Fibroblast of pulmonary artery (primary cell): Measurements from ENCODE around the gene RSPO3.

ENCODE experiments used
- DNase-seq: peaks from one replicate; pipeline ENCODE4 v3.0.0-alpha.2; 2010; ENCODE audit warnings: low read depth
- H3K4me3 ChIP-seq: replicated peaks from 2 replicates; pipeline ENCODE4 v1.5.1; 2011; ENCODE audit warnings: low read depth, mild to moderate bottlenecking, control low read depth, low read length, moderate library complexity
- CTCF ChIP-seq: IDR thresholded peaks from 2 replicates; pipeline ENCODE4 v1.5.1; 2011; ENCODE audit warnings: mild to moderate bottlenecking, control low read depth, low read length, inconsistent platforms; ENCODE audit errors: missing control alignments

Gene RSPO3

DNA sequence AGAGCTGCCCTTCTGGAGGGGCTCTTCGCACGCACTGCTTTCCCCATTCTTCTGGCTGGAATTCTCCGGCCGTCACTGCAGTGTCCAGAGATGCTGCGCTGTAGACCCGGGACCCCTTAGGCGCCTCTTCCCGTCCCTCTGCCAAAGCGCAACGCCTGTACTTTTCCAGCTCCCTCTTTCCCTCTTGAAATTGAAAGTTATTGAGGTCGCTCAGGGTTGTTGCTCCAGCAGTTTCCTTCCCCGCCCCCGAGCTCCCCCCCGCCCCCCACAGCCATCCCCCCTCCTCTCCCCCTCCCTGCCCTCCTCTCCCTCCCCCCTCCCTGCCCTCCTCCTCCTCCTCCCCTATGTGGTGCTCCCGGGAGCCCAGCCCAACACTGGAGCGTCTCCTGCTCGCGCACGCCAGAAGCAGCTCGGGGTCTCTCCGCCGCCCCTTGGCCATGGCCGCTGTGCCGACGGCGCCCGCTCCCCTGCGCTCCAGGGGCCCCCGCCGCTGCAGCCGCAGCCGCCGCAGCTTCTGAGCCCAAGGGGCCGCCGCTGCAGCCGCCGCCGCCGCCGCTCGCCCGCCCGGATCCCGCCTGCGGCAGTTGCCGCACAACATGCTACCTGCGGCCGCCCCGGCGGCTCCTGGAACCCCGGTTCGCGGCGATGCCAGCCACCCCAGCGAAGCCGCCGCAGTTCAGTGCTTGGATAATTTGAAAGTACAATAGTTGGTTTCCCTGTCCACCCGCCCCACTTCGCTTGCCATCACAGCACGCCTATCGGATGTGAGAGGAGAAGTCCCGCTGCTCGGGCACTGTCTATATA lies at the start of gene RSPO3:
RSPO3 (plus strand) TSS at position 374 of the 804 bp plus-strand sequence. CDS start 522 bp downstream, outside the sequence.
- TF ChIP-seq CTCF: no peak
- peak within 1 kb of the TSS; percentile 53 for H3K4me3 ChIP-seq
- peak; percentile 39 for DNase-seq

GRCh38 chr6:127069659-127070279 lies 48.7 kb upstream of the RSPO3 start:
- TF ChIP-seq CTCF: peak; percentile 64
- H3K4me3 ChIP-seq: no peak overlapping the region
- DNase-seq: peak; percentile 65

DNA sequence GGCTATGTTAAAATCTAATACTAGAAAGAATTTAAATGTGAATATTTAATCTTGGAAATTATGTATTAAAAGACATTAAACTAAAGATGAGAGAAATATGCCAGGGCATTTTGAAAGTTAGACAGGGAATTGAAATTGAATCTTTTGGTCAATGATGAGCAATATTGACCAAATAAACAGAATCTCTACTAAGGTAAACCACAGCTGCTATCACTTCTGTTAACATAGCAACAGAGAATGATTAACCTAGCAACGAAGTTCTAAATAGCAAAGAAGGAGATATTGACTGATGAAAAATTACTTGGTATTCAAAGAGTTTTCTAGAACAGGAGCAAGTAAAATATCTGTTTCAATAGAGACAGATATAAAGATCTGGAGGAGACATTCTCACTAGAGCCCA lies 45.2 kb upstream of the RSPO3 start:
- DNase-seq: no peak
- H3K4me3 ChIP-seq: no peak overlapping the region
- no peak for TF ChIP-seq CTCF

DNA sequence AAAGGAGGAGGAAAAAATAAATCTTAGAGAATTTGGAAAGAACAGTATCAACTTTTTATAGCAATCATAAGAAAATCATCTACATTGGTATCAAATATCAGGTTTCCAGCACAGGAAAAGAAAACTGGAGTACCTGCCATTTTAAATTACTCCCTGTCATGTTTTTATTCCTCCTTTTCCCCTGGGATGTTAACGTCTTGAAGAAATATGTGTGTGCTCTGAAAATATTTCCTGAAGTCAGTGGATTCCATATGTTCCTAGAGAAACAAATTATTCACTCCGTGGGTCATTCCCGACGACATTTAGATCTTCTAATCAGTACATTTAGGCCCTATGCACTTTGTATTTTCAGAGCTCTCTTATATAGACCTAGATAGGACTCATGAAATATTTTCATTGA lies 42.0 kb upstream of the RSPO3 start:
- no peak overlapping the region for H3K4me3 ChIP-seq
- TF ChIP-seq CTCF: no peak
- DNase-seq: no peak

DNA sequence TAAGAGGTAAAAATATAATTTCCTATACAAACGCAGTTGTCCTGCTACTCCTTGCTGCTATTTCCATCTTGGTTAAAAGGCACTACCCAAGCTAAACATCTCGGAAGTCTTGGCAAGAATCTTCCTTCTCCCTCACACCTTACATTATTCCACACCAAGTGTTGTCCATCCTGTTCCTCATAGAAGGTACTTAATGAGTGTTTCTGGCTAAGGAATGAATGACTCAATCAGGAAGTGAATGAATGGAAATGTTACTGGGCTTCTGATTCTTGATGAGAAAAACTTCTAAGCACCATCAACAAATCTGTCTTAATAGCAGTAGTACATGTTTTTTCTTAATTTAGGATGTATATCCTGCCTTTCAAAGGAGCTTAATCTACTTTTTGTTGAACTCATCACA lies 40.6 kb upstream of the RSPO3 start:
- TF ChIP-seq CTCF: no peak
- H3K4me3 ChIP-seq: no peak overlapping the region
- DNase-seq: no peak

DNA sequence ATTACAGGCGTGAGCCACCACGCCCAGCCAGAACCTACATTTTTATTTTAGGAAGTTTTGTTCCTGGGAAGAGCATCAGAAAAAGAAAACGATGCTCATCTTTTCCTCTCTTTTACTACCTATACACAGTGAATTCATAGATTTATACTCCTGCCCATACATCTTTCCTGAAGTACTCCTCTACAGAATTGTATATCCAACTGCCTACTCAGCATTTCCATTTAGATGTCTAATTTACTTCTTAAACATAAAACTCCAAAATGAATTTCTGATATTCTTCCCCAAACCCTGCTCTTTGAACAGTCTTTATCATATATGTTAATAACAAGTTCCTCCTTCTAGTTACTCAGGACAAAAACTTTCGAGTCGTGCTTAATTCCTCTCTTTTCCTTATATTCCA lies 39.8 kb upstream of the RSPO3 start:
- H3K4me3 ChIP-seq: no peak overlapping the region
- no peak for DNase-seq
- TF ChIP-seq CTCF: no peak
